ENCODE measurements around the gene C9orf78. TPM values are rescaled to one million over a fixed set of nuclear protein-coding genes. Genes with fewer than 3 reads are reported as not detected.

The C9orf78 gene
- total RNA-seq, 1 donor = 32.4 TPM

DNA sequence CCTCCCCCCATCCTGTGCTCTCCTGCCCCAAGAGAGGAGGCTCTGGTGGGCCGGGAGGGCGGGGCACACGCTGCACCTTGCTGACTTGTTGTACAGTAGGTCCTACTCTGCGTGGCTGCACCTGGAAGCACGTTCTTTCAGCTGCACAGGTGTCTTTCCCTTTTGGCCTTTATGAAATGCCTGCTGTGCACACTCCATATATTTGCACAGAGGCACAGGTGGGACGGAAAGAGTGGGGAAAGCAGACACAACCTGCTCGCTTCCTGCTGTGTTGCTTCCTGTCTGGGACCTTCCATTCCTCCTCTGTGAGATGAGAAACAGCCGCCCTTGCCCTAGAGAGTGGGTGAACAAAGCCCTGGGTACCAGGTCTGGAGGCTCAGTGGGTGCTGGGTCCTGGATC, 5.0 kb upstream of the C9orf78 start:
- TF ChIP-seq, protein P1, sequence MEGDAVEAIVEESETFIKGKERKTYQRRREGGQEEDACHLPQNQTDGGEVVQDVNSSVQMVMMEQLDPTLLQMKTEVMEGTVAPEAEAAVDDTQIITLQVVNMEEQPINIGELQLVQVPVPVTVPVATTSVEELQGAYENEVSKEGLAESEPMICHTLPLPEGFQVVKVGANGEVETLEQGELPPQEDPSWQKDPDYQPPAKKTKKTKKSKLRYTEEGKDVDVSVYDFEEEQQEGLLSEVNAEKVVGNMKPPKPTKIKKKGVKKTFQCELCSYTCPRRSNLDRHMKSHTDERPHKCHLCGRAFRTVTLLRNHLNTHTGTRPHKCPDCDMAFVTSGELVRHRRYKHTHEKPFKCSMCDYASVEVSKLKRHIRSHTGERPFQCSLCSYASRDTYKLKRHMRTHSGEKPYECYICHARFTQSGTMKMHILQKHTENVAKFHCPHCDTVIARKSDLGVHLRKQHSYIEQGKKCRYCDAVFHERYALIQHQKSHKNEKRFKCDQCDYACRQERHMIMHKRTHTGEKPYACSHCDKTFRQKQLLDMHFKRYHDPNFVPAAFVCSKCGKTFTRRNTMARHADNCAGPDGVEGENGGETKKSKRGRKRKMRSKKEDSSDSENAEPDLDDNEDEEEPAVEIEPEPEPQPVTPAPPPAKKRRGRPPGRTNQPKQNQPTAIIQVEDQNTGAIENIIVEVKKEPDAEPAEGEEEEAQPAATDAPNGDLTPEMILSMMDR (IDR thresholded peaks at IDR 0.05; ENCODE audit: insufficient read depth, low read depth, low read length) = no peak
- DNase-seq (ENCODE audit: low read depth) = no peak
- H3K4me3 ChIP-seq (ENCODE audit: low read depth, low read length) = no peak overlapping the region

DNA sequence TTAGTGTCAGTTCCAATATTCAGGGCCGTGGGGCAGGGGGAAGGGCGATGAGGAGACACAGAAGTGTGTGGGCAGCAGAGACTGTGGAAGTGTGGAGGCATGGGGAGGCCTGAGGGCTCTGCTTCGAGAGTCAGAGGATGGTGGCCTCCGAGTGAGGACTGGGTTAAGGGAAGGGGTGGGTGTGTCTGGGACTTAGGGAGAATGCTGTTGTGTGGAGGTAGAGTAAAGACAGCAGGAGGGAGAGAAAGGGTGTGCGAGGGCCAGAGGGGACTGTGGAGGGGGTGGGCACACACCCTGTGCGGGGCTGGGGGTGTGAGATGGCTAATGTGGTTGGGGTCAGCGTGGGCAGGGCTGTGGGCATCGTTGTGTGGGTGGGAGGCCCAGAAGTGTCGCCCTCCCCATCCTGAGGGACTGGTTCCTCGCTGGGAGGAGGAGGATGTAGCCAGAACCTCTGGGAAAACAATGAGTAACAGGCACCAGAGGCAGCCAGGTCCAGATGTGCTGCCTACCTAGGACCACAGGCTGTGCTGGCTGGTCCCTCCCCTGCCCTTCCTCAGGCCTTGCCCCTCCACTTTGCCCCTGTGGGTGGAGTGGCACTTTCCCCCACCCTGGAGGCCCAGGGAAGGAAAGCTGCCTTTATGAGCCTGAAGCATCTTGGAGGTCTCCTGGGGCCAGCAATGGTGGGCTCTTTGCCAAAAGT, 4.4 kb upstream of the C9orf78 start:
- H3K4me3 ChIP-seq (ENCODE audit: low read depth, low read length) = no peak overlapping the region
- TF ChIP-seq, protein P1 (IDR thresholded peaks at IDR 0.05; ENCODE audit: insufficient read depth, low read depth, low read length) = no peak
- DNase-seq (ENCODE audit: low read depth) = no peak

DNA sequence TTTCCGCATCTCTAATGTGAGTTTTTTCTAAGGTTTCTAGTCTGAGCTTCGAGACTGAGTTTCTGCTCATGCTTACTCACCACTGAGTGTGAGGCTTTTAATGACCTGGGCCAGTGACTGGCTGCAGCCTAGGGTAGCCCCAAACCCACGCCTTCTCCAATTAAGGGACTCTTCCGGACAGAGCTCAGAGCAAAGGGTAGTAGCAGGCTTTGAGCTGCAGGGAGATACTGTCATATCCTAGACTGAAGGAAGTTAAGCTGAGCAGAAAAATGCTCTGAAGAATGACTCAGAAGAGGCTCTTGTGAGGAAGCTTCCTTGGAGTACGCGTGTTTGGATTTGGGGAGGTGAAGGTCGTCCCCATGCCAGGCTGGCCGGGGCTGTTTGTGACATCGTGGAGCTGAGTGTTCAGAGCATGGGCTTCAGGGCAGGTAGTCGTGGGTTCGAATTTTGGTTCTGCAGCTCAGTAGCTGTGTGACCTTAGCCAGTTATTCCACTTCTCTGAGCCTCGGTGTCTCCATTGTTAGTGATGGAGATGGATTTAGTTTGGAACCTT, 3.7 kb upstream of the C9orf78 start:
- TF ChIP-seq, protein P1 (IDR thresholded peaks at IDR 0.05; ENCODE audit: insufficient read depth, low read depth, low read length) = no peak
- H3K4me3 ChIP-seq (ENCODE audit: low read depth, low read length) = no peak overlapping the region
- peak; percentile 80 for DNase-seq (ENCODE audit: low read depth)

DNA sequence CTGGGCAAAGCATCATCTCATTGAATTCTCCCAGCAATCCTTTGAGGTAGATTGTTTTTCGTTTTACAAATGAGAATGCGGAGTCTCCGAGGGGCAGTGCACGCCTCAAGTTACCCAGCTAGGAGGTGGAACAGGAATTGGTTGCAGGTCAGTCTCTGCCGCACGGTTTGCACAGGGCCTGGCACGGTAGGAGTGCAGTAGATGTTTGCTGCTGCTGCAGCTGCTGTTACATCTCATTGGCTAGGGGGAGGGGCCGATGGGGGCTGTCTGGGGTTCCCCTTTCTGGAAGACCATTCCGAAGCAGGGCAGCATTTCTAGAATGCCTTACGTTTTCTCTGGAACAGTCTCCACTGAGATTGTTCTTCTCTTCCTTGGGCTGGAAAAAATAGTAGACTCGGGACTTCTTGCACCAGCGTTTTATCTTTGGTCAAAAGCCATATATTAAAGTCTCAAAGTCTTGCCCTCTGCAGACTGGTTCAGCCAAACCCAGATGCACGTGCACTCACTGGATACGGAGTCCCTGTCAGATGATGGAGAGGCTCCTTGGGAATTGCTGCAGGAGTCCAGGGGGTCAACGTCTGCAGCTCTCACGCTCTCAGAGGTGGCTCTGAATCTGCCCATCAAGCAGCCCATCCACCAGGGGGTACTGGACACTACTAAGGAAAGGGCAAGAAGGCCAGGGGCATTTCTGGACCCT, 1.4 kb upstream of the C9orf78 start:
- TF ChIP-seq, protein P1 (IDR thresholded peaks at IDR 0.05; ENCODE audit: insufficient read depth, low read depth, low read length) = no peak
- DNase-seq (ENCODE audit: low read depth) = no peak
- peak overlapping the region; percentile 94 for H3K4me3 ChIP-seq (ENCODE audit: low read depth, low read length)

DNA sequence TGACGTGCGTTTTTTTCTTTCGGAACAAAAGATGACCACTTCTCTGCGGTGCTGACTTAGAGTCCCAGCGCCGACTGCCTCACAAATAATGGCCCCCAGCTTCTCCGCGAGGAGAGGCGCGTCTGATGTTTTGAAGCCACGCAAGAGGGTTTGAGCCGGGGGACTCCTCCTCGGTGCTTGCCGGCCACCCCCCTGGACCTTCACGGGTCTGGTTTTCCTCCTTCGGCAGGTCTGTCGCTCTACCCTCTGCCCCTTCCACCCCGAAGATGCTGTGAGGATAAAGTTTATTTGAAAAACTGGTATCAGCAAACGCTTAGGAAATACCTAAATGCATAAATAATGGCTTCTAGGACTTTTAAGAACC, 767 bp upstream of the C9orf78 start:
- TF ChIP-seq, protein P1 (IDR thresholded peaks at IDR 0.05; ENCODE audit: insufficient read depth, low read depth, low read length) = no peak
- DNase-seq (ENCODE audit: low read depth) = peak; percentile 53
- H3K4me3 ChIP-seq (ENCODE audit: low read depth, low read length) = peak overlapping the region; percentile 94

DNA sequence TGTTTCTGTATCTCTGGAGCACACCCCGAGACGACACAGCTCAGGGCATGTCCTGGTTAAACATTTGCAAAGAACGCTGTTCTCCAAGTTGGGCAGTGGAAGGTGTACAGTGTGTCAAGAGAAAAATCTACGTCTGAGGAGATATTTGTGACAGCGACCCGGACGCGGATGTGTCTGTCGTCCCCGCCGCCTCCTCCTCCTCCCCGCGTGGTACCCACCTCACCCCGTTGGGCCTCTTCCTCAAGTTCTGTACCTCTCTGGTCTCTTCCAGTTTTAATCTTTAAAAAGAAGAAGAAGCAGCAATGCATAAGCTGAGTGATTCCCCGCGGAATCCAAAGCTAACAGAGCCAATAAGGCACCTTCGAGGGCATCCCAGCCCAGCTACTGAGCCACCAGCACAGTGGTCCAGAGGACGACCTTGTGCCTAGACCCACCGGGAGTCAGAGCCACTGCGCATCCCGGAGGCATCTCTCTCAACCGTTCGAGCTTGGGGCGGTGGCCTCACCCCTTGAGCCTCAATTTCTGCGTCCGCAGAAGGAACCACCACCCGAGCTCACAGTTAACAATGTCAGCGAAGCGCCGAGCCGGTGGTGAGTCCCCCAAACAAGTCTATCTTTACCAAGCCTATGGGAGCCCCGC, 467 bp downstream of the C9orf78 start:
- TF ChIP-seq, protein P1 (IDR thresholded peaks at IDR 0.05; ENCODE audit: insufficient read depth, low read depth, low read length) = no peak
- H3K4me3 ChIP-seq (ENCODE audit: low read depth, low read length) = peak overlapping the region; percentile 94
- DNase-seq (ENCODE audit: low read depth) = no peak
